Sigmoid colon (tissue), 7 donors: ENCODE measurements around the gene TRIM44. TPM values are rescaled to one million over a fixed set of nuclear protein-coding genes. Genes with fewer than 3 reads are reported as not detected.

Source experiments
- DNase-seq: peaks from one replicate; pipeline ENCODE4 v3.0.0-alpha.2; 2019
- H3K27ac ChIP-seq, 4 donors: fragments of 200-600 bp; sonication (generic); one replicate each; pipeline ENCODE4 v1.5.1; 2016 to 2019; ENCODE audit warnings: mild to moderate bottlenecking in 1 of 4
- H3K27me3 ChIP-seq, 3 donors: fragments of 200-600 bp; sonication (generic); one replicate each; pipeline ENCODE4 v1.5.1; 2019; ENCODE audit warnings: mild to moderate bottlenecking in 1 of 3
- H3K36me3 ChIP-seq, 4 donors: fragments of 200-600 bp; sonication (generic); one replicate each; pipeline ENCODE4 v1.5.1; 2016 to 2019
- H3K4me1 ChIP-seq, 4 donors: fragments of 200-600 bp; sonication (generic); one replicate each; pipeline ENCODE4 v1.5.1; 2017 to 2019
- H3K4me3 ChIP-seq, 4 donors: fragments of 200-600 bp; sonication (generic); one replicate each; pipeline ENCODE4 v1.5.1; 2017 to 2019; ENCODE audit warnings: mild to moderate bottlenecking in 2 of 4, moderate library complexity in 1 of 4
- H3K9me3 ChIP-seq, 4 donors: fragments of 200-600 bp in 3 of 4; sonication (generic) in 3 of 4; one replicate each; pipeline versions ENCODE4 v1.5.1 to v1.6.1; 2013 to 2019
- CTCF ChIP-seq, 4 experiments: fragments of 450-650 bp in 3 of 4; fragments of 200-600 bp in 1 of 4; IDR thresholded peaks; one replicate each; pipeline ENCODE4 v1.5.1; 2016 to 2019; ENCODE audit warnings: antibody characterized with exemption in 4 of 4, mild to moderate bottlenecking in 3 of 4, moderate library complexity in 2 of 4
- EP300 ChIP-seq, 4 donors: sonication (generic); formaldehyde crosslinking; IDR thresholded peaks; one replicate each; pipeline ENCODE4 v1.6.1; 2017; ENCODE audit warnings: antibody characterized with exemption in 4 of 4
- POLR2A ChIP-seq, 2 donors: fragments of 450-650 bp; IDR thresholded peaks; one replicate each; pipeline ENCODE4 v1.6.1; 2016; ENCODE audit warnings: antibody characterized with exemption in 2 of 2, mild to moderate bottlenecking in 2 of 2, moderate library complexity in 2 of 2
- POLR2AphosphoS5 ChIP-seq, 4 donors: sonication (generic); formaldehyde crosslinking; IDR thresholded peaks; one replicate each; pipeline ENCODE4 v1.6.1; 2017; ENCODE audit warnings: antibody characterized with exemption in 4 of 4
- WGBS, 2 donors: extraction: QIAGEN DNeasy Blood & Tissue Kit; methylation state at CpG; one replicate each; pipeline ENCODE4 v1.1.7; 2013; 5-methylcytosine and 5-hydroxymethylcytosine counted together
- intact Hi-C: fragments of 100-400 bp; cut with DNase I; formaldehyde crosslinking; loops from one replicate; pipeline ENCODE4 v1.15.1; 2023
- polyA plus RNA-seq, 3 donors: library from polyadenylated mRNA; stranded (reverse); fragments of 200-250 nt; gene quantifications; one replicate each; pipeline ENCODE4 v1.2.3, GENCODE V29; 2013
- total RNA-seq, 4 donors: library from RNA; depleted of rRNA; stranded (reverse); fragments of >200 nt; gene quantifications; one replicate each; pipeline ENCODE4 v1.1.0, GENCODE V29; 2016
- donor health status: healthy with polysubstance abuse.
- donor health status: Bipolar disorder and iron deficiency.
- donor health status: healthy.

TRIM44 gene
- total and polyA plus RNA-seq, 7 donors, result 8.4 to 97.2 (median 23.0) TPM

GRCh38 chr11:35866601-35867000, 204.0 kb downstream of the TRIM44 start:
- 91 to 95% methylated on average over 1 of the region's 1 CpG for WGBS, 2 donors

More at GRCh38 chr11:35866601-35867000, 204.0 kb downstream of the TRIM44 start:
- H3K4me1 ChIP-seq, result no peaks in the 10 kb centered on the region
- H3K27ac ChIP-seq, result no peak overlapping the region
- peaks cover 0 to 3% (median 0%) of the 10 kb centered on the region in 4 donors for H3K9me3 ChIP-seq
- TF ChIP-seq POLR2AphosphoS5 (IDR thresholded peaks at IDR 0.05) (no peak), POLR2A (IDR thresholded peaks at IDR 0.05) (no peak), CTCF (IDR thresholded peaks at IDR 0.05) (no peak), EP300 (IDR thresholded peaks at IDR 0.05) (no peak)
- no peak for DNase-seq
- H3K4me3 ChIP-seq, result no peak overlapping the region
- no peaks in the 10 kb centered on the region for H3K27me3 ChIP-seq
- intact Hi-C loops, result no loop called here
- H3K36me3 ChIP-seq, result no peaks in the 10 kb centered on the region

Other genes starting within 250 kb of the TRIM44 start
- 1 to 10 TPM in 2 of 4 donors, under 1 TPM in 2; 0.14 to 2.2 (median 1.2) TPM for gene SLC1A2, start 243.2 kb upstream of the TRIM44 start, total RNA-seq
- gene SLC1A2, start 243.2 kb upstream of the TRIM44 start, polyA plus RNA-seq, result under 1 TPM in 2 of 3 donors, not detected in 1; 0.23 to 0.60 TPM
- 10 to 100 TPM in 3 of 4 donors, 1 to 10 TPM in 1; 7.8 to 26.5 (median 17.2) TPM for gene PAMR1, start 137.2 kb upstream of the TRIM44 start, total RNA-seq
- gene PAMR1, start 137.2 kb upstream of the TRIM44 start, polyA plus RNA-seq, result 1 to 10 TPM in 2 of 3 donors, under 1 TPM in 1; 0.92 to 6.6 (median 1.8) TPM
- gene FJX1, start 44.3 kb upstream of the TRIM44 start, total RNA-seq, result 1 to 10 TPM; 1.9 to 9.4 (median 3.3) TPM
- 1 to 10 TPM in 1 of 3 donors, under 1 TPM in 1, not detected in 1; 0.46 to 1.1 TPM for gene FJX1, start 44.3 kb upstream of the TRIM44 start, polyA plus RNA-seq